Measurements from ENCODE around the gene CREBBP.

Gene CREBBP

DNA sequence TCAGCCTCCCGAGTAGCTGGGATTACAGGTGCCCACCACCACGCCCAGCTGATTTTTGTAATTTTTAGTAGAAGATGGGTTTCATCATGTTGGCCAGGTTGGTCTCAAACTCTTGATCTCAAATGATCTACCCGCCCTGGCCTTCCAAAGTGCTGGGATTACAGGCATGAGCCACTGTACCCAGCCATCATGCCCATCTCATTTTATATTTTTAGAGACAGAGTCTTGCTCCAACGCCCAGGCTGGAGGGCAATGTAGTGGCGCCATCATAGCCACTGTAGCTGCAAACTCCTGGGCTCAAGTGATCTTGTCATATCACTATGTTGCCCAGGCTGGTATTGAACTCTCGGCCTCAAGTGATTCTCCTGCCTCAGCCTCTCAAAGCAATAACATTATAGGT is 120.0 kb downstream of the CREBBP start:
- TF ChIP-seq RAD21 (IDR thresholded peaks at IDR 0.05; ENCODE audit: low read depth) = no peak
- no peak for TF ChIP-seq TAF1 (IDR thresholded peaks at IDR 0.05; ENCODE audit: low read depth)
- TF ChIP-seq YY1 (IDR thresholded peaks at IDR 0.05; ENCODE audit: low read depth) = no peak
- TF ChIP-seq, protein P1, sequence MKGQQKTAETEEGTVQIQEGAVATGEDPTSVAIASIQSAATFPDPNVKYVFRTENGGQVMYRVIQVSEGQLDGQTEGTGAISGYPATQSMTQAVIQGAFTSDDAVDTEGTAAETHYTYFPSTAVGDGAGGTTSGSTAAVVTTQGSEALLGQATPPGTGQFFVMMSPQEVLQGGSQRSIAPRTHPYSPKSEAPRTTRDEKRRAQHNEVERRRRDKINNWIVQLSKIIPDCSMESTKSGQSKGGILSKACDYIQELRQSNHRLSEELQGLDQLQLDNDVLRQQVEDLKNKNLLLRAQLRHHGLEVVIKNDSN (IDR thresholded peaks at IDR 0.05) = no peak
- no peak for TF ChIP-seq ZBTB7A (IDR thresholded peaks at IDR 0.05; ENCODE audit: low read depth)
- no peak for TF ChIP-seq TCF12 (IDR thresholded peaks at IDR 0.05; ENCODE audit: low read depth)
- no peak for TF ChIP-seq EGR1 (IDR thresholded peaks at IDR 0.05)
- TF ChIP-seq REST (IDR thresholded peaks at IDR 0.05; ENCODE audit: low read depth) = no peak
- no peak for TF ChIP-seq EP300 (IDR thresholded peaks at IDR 0.05; ENCODE audit: borderline replicate concordance)
- TF ChIP-seq CEBPB (IDR thresholded peaks at IDR 0.05) = no peak
- no peak for TF ChIP-seq MAX (IDR thresholded peaks at IDR 0.05)
- no peak for TF ChIP-seq FOXM1 (IDR thresholded peaks at IDR 0.05; ENCODE audit: borderline replicate concordance, low read depth)
- no peak for TF ChIP-seq TEAD4 (IDR thresholded peaks at IDR 0.05)
- TF ChIP-seq NFIC (IDR thresholded peaks at IDR 0.05) = no peak
- TF ChIP-seq CREB1 (IDR thresholded peaks at IDR 0.05; ENCODE audit: low read depth) = no peak

- TF ChIP-seq MAX (IDR thresholded peaks at IDR 0.05) (no peak), TCF12 (IDR thresholded peaks at IDR 0.05; ENCODE audit: low read depth) (no peak), TEAD4 (IDR thresholded peaks at IDR 0.05) (no peak), CREB1 (IDR thresholded peaks at IDR 0.05; ENCODE audit: low read depth) (no peak), ZBTB7A (IDR thresholded peaks at IDR 0.05; ENCODE audit: low read depth) (no peak), NFIC (IDR thresholded peaks at IDR 0.05) (no peak), TAF1 (IDR thresholded peaks at IDR 0.05; ENCODE audit: low read depth) (no peak), FOXM1 (IDR thresholded peaks at IDR 0.05; ENCODE audit: borderline replicate concordance, low read depth) (no peak), RAD21 (IDR thresholded peaks at IDR 0.05; ENCODE audit: low read depth) (no peak), EGR1 (IDR thresholded peaks at IDR 0.05) (no peak), REST (IDR thresholded peaks at IDR 0.05; ENCODE audit: low read depth) (no peak), CEBPB (IDR thresholded peaks at IDR 0.05) (no peak), EP300 (IDR thresholded peaks at IDR 0.05; ENCODE audit: borderline replicate concordance) (no peak), YY1 (IDR thresholded peaks at IDR 0.05; ENCODE audit: low read depth) (no peak)
- TF ChIP-seq, protein P1 (IDR thresholded peaks at IDR 0.05) = no peak
These were observed 120.8 kb downstream of the CREBBP start for GRCh38 chr16:3759736-3760135.

DNA sequence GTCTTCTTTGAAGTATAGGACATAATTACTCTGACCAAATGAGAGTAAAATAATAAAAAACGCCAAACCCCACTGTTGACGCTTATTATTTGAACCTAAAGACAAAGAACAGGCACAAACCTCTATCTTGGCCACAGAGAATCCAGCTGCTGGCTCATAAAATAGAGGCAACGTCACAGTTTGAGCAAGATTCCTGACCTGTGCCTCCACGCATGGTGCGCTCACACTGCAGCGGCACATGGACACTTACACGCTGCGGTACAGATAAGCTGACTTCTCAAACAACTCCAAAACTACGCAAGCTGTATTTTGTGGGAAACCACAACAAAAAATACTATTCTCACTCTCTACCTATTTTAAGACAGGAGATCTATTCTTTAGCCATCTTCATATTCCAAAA is 124.4 kb downstream of the CREBBP start:
- TF ChIP-seq EP300 (IDR thresholded peaks at IDR 0.05; ENCODE audit: borderline replicate concordance) = no peak
- no peak for TF ChIP-seq TCF12 (IDR thresholded peaks at IDR 0.05; ENCODE audit: low read depth)
- TF ChIP-seq ZBTB7A (IDR thresholded peaks at IDR 0.05; ENCODE audit: low read depth) = no peak
- no peak for TF ChIP-seq RAD21 (IDR thresholded peaks at IDR 0.05; ENCODE audit: low read depth)
- TF ChIP-seq YY1 (IDR thresholded peaks at IDR 0.05; ENCODE audit: low read depth) = no peak
- TF ChIP-seq TAF1 (IDR thresholded peaks at IDR 0.05; ENCODE audit: low read depth) = no peak
- no peak for TF ChIP-seq MAX (IDR thresholded peaks at IDR 0.05)
- TF ChIP-seq REST (IDR thresholded peaks at IDR 0.05; ENCODE audit: low read depth) = no peak
- no peak for TF ChIP-seq EGR1 (IDR thresholded peaks at IDR 0.05)
- TF ChIP-seq CREB1 (IDR thresholded peaks at IDR 0.05; ENCODE audit: low read depth) = no peak
- no peak for TF ChIP-seq TEAD4 (IDR thresholded peaks at IDR 0.05)
- no peak for TF ChIP-seq FOXM1 (IDR thresholded peaks at IDR 0.05; ENCODE audit: borderline replicate concordance, low read depth)
- TF ChIP-seq, protein P1 (IDR thresholded peaks at IDR 0.05) = no peak
- no peak for TF ChIP-seq CEBPB (IDR thresholded peaks at IDR 0.05)
- TF ChIP-seq NFIC (IDR thresholded peaks at IDR 0.05) = no peak

All from Ishikawa (cell line).